ENCODE data around the gene NECTIN1. TPM values are rescaled to one million over a fixed set of nuclear protein-coding genes. Genes with fewer than 3 reads are reported as not detected.

Gene NECTIN1
- total RNA-seq, 1 experiment from 2014 or later: 23.8 TPM

DNA sequence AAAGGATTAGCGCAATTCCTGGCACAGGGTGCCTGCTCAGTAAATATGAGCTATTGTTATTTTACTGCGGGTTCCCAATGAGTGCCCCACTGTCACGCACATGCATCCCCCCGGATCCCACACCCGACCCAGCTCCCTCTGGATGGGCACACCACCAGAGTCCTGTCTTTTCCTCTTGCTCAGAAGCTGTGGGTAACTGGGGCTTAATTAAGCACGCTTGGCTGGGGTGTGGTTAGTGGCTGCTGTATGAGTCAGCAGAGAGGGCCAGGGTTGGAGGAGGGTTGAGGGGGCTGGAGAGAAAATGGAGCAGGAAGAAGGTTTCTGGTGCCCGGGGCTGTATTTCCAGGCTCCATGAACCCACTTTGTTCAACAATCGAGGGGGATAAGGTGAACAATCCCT lies 30.3 kb upstream of the NECTIN1 start:
- peak overlapping the region; percentile 62 for H3K4me2 ChIP-seq (ENCODE audit: low read length)
- DNase-seq (ENCODE audit: low read depth, low spot score) (peak; percentile 24), ATAC-seq (peak; percentile 90)
- peak overlapping the region; percentile 4 for H2AFZ ChIP-seq (ENCODE audit: low read depth, low read length, poor library complexity, severe bottlenecking)
- ChIA-PET RAD21 (ENCODE audit: low non-redundant PET in 1 of 2, low total read pairs in 2 of 2, uncharacterized antibody in 2 of 2, unreplicated experiment in 2 of 2) (no interaction called here), POLR2A (no interaction called here), CTCF (interaction anchor here (1.1 to 1.3 kb wide), 3 partner anchors 17 to 227 kb away, joined by 3 read pairs; partner anchors contain the start of gene NECTIN1)
- TF ChIP-seq CBX3 (IDR thresholded peaks at IDR 0.05; ENCODE audit: low read depth): peak; percentile 24; the same call in 1 of the 2 replicates
- peak; percentile 40; the same call in 1 of the 2 replicates for TF ChIP-seq SP1 (IDR thresholded peaks at IDR 0.05; ENCODE audit: low read depth)
- TF ChIP-seq FOSL1 (IDR thresholded peaks at IDR 0.05; ENCODE audit: low read depth): peak; percentile 64
- no peak for TF ChIP-seq RAD21 (IDR thresholded peaks at IDR 0.05; ENCODE audit: low read depth)
- TF ChIP-seq JUND (IDR thresholded peaks at IDR 0.05): peak; percentile 62
- 0 out of 2 replicates have a peak, but pooled peaks have one; percentile 19 for TF ChIP-seq POLR2AphosphoS5 (IDR thresholded peaks at IDR 0.05; ENCODE audit: low read depth, low read length)
- H4K20me1 ChIP-seq (ENCODE audit: insufficient read depth): no peaks in the 10 kb centered on the region
- H3K36me3 ChIP-seq (ENCODE audit: control insufficient read depth in 1 of 2, insufficient read depth in 2 of 2, low read length in 2 of 2): no peaks in the 10 kb centered on the region
- H3K27me3 ChIP-seq (ENCODE audit: insufficient read depth, low read length): no peaks in the 10 kb centered on the region
- no peaks in the 10 kb centered on the region for H3K9me2 ChIP-seq (ENCODE audit: insufficient read depth)
- no peaks in the 10 kb centered on the region for H3K79me2 ChIP-seq (ENCODE audit: insufficient read depth, low read length)
- no TSS peak for BruUV-seq (replicated peaks)
- peaks cover 13 to 36% of the 10 kb centered on the region in 2 experiments for H3K4me1 ChIP-seq (ENCODE audit: control insufficient read depth in 1 of 2, insufficient read depth in 2 of 2, low read length in 2 of 2)
- H3K4me3 ChIP-seq (replicated peaks in 1 of 2; ENCODE audit: low read depth in 1 of 2, low read length in 2 of 2): peak overlapping the region in 1 of 2 experiments; percentile 13; a peak in 2 of 4 replicates
- peak overlapping the region; percentile 4; the same call in 1 of the 2 replicates for H3K9ac ChIP-seq (ENCODE audit: low read length)
- no peaks in the 10 kb centered on the region for H3K9me3 ChIP-seq (ENCODE audit: control insufficient read depth in 1 of 2, insufficient read depth in 1 of 2, low read depth in 1 of 2, low read length in 2 of 2)
- H3K27ac ChIP-seq (ENCODE audit: low read depth, low read length): no peak overlapping the region
- intact Hi-C loops (cut with micrococcal nuclease): no loop called here

DNA sequence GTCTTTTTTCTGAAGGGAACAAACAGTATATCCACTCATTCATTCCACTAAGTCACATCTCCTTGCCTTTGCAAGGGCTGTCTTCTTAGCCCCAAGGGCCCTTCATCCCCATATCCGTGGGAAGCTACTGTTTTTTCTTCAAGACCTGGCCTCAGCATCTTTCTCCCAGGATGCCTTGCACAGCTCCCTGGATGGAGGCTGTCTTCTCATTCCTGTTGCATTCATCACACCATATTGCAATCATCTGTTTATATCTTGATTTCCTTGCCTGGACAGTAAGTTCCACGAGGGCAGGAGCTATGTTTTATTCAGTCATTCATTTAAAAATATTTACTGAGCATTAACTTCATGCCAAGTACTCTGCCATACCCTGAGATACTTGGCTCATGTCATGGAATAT lies 29.3 kb upstream of the NECTIN1 start:
- Histone ChIP-seq H3K36me3 (ENCODE audit: control insufficient read depth in 1 of 2, insufficient read depth in 2 of 2, low read length in 2 of 2) (no peaks in the 10 kb centered on the region), H3K4me2 (ENCODE audit: low read length) (peak overlapping the region; percentile 62; the same call in 1 of the 2 replicates), H2AFZ (ENCODE audit: low read depth, low read length, poor library complexity, severe bottlenecking) (no peak overlapping the region), H3K9me2 (ENCODE audit: insufficient read depth) (no peaks in the 10 kb centered on the region), H3K9me3 (ENCODE audit: control insufficient read depth in 1 of 2, insufficient read depth in 1 of 2, low read depth in 1 of 2, low read length in 2 of 2) (no peaks in the 10 kb centered on the region), H3K79me2 (ENCODE audit: insufficient read depth, low read length) (no peaks in the 10 kb centered on the region), H3K4me3 (replicated peaks in 1 of 2; ENCODE audit: low read depth in 1 of 2, low read length in 2 of 2) (no peak overlapping the region), H3K27ac (ENCODE audit: low read depth, low read length) (no peak overlapping the region), H3K4me1 (ENCODE audit: control insufficient read depth in 1 of 2, insufficient read depth in 2 of 2, low read length in 2 of 2) (peaks cover 13 to 36% of the 10 kb centered on the region in 2 experiments), H3K9ac (ENCODE audit: low read length) (no peak overlapping the region), H3K27me3 (ENCODE audit: insufficient read depth, low read length) (no peaks in the 10 kb centered on the region), H4K20me1 (ENCODE audit: insufficient read depth) (no peaks in the 10 kb centered on the region)
- TF ChIP-seq JUND (IDR thresholded peaks at IDR 0.05): no peak
- intact Hi-C loops (cut with micrococcal nuclease): no loop called here
- CTCF ChIA-PET: interaction anchor here (0.8 to 1.3 kb wide), 2 partner anchors 29 to 135 kb away, joined by 3 read pairs; partner anchors contain the start of gene NECTIN1
- ATAC-seq (no peak), DNase-seq (ENCODE audit: low read depth, low spot score) (no peak)
- no TSS peak for BruUV-seq (replicated peaks)
- POLR2A ChIA-PET: no interaction called here
- RAD21 ChIA-PET (ENCODE audit: low non-redundant PET in 1 of 2, low total read pairs in 2 of 2, uncharacterized antibody in 2 of 2, unreplicated experiment in 2 of 2): no interaction called here

Measured in HCT116 (cell line).